Peyer's patch (tissue), 4 donors: Measurements from ENCODE around the gene TREML1. TPM values are rescaled to one million over a fixed set of nuclear protein-coding genes. Genes with fewer than 3 reads are reported as not detected.

ENCODE experiments used
- DNase-seq, 3 donors: peaks; one replicate each; pipeline ENCODE4 v3.0.0-alpha.2; 2017 to 2019
- H3K27ac ChIP-seq, 4 donors: fragments of 200-600 bp; sonication (generic); one replicate each; pipeline ENCODE4 v1.5.1; 2016 to 2019
- H3K27me3 ChIP-seq, 2 donors: fragments of 200-600 bp; sonication (generic); one replicate each; pipeline ENCODE4 v1.5.1; 2019
- H3K36me3 ChIP-seq, 3 donors: fragments of 200-600 bp; sonication (generic); one replicate each; pipeline ENCODE4 v1.5.1; 2016 to 2019
- H3K4me1 ChIP-seq, 4 donors: fragments of 200-600 bp; sonication (generic); one replicate each; pipeline ENCODE4 v1.5.1; 2016 to 2019
- H3K4me3 ChIP-seq, 4 donors: fragments of 200-600 bp; sonication (generic); 1 replicate in 3 of 4; 2 replicates in 1 of 4; pipeline ENCODE4 v1.5.1; 2016 to 2019; ENCODE audit warnings: mild to moderate bottlenecking in 1 of 4
- H3K9me3 ChIP-seq, 4 donors: fragments of 200-600 bp; sonication (generic); one replicate each; pipeline ENCODE4 v1.5.1; 2016 to 2019; ENCODE audit warnings: mild to moderate bottlenecking in 1 of 4
- POLR2A ChIP-seq, 2 donors: fragments of 450-650 bp; IDR thresholded peaks; one replicate each; pipeline ENCODE4 v1.5.1; 2017; ENCODE audit warnings: antibody characterized with exemption in 2 of 2, mild to moderate bottlenecking in 2 of 2, moderate library complexity in 2 of 2
- total RNA-seq, 4 donors: library from RNA; depleted of rRNA; stranded (reverse); fragments of >200 nt; gene quantifications; one replicate each; pipeline ENCODE4 v1.1.0, GENCODE V29; 2016
- TF ChIP-seq, protein P1 (sequence below), 6 experiments: fragments of 450-650 bp in 4 of 6; fragments of 200-600 bp in 2 of 6; sonication (generic) in 1 of 6; IDR thresholded peaks; one replicate each; pipeline ENCODE4 v1.5.1; 2017 to 2019; ENCODE audit warnings: antibody characterized with exemption in 6 of 6, mild to moderate bottlenecking in 3 of 6, moderate library complexity in 1 of 6

Gene TREML1
- total RNA-seq, 4 donors from 2014 or later, result not detected

DNA sequence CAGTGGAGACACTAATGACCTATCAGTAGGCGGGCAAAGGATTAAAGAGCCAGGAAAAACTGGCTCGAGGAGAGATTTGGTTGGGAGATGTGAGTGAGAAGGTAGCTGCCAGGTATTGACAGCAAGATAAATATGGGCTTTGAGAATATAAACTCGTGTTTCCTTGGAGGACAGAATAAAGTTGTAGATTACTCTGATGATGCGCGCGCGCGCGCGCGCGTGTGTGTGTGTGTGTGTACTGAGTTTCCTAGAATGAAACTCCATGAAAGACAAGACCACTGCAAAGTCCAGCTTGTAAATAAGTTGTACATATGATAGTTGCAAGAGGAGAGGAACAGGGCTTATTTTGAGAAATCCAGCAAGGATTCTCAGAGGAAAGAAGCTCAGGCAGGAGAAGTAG lies 22.0 kb upstream of the TREML1 start:
- TF ChIP-seq, protein P1, sequence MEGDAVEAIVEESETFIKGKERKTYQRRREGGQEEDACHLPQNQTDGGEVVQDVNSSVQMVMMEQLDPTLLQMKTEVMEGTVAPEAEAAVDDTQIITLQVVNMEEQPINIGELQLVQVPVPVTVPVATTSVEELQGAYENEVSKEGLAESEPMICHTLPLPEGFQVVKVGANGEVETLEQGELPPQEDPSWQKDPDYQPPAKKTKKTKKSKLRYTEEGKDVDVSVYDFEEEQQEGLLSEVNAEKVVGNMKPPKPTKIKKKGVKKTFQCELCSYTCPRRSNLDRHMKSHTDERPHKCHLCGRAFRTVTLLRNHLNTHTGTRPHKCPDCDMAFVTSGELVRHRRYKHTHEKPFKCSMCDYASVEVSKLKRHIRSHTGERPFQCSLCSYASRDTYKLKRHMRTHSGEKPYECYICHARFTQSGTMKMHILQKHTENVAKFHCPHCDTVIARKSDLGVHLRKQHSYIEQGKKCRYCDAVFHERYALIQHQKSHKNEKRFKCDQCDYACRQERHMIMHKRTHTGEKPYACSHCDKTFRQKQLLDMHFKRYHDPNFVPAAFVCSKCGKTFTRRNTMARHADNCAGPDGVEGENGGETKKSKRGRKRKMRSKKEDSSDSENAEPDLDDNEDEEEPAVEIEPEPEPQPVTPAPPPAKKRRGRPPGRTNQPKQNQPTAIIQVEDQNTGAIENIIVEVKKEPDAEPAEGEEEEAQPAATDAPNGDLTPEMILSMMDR (IDR thresholded peaks at IDR 0.05), result no peak
- TF ChIP-seq POLR2A (IDR thresholded peaks at IDR 0.05), result no peak
- no peaks in the 10 kb centered on the region for H3K36me3 ChIP-seq
- H3K4me1 ChIP-seq, result no peaks in the 10 kb centered on the region
- DNase-seq, result no peak
- H3K27me3 ChIP-seq, result no peaks in the 10 kb centered on the region
- no peak overlapping the region for H3K27ac ChIP-seq
- H3K4me3 ChIP-seq, result no peak overlapping the region
- no peaks in the 10 kb centered on the region for H3K9me3 ChIP-seq

DNA sequence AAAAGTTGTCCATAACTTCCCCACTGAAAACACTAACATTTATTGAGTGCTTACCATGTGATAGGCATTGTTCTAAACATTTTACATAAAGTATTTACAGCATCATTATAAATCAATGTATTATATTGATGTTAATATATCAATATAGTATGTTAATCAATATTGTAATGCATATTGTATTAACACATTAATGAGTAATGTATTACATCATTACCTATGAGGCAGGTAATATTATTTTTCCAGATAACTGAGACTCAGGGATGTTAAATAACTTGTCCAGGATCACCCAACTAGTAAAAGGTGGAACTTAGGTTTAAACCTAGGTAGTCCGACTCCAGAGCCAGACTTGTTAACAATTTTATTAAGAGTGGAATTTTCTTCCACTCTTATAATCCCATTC lies 20.9 kb upstream of the TREML1 start:
- H3K4me3 ChIP-seq, result no peak overlapping the region
- no peaks in the 10 kb centered on the region for H3K9me3 ChIP-seq
- H3K27ac ChIP-seq, result no peak overlapping the region
- TF ChIP-seq, protein P1 (IDR thresholded peaks at IDR 0.05), result no peak
- TF ChIP-seq POLR2A (IDR thresholded peaks at IDR 0.05), result no peak
- H3K36me3 ChIP-seq, result no peaks in the 10 kb centered on the region
- H3K4me1 ChIP-seq, result no peaks in the 10 kb centered on the region
- H3K27me3 ChIP-seq, result no peaks in the 10 kb centered on the region
- no peak for DNase-seq

DNA sequence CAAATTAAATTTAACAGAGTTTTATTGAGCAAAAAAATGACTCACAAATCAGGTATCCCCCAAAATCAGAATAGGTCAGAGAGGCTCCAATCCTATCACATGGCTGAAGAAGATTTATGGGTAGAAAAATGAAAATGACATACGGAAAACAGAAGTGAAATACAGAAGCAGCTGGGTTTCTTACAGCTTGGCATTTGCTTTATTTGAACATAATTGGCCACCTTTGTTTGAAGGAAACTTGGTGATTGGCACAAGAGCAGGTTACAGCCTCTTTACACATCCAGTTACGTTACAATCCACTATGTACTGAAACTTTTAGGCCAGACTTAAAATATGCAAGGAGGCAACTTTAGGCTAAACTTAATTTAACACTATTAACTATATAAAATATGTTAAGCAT lies 20.5 kb upstream of the TREML1 start:
- Histone ChIP-seq H3K4me3 (no peak overlapping the region), H3K36me3 (no peaks in the 10 kb centered on the region), H3K4me1 (no peaks in the 10 kb centered on the region), H3K27ac (no peak overlapping the region), H3K9me3 (no peaks in the 10 kb centered on the region), H3K27me3 (no peaks in the 10 kb centered on the region)
- no peak for TF ChIP-seq POLR2A (IDR thresholded peaks at IDR 0.05)
- TF ChIP-seq, protein P1 (IDR thresholded peaks at IDR 0.05), result no peak
- no peak for DNase-seq

DNA sequence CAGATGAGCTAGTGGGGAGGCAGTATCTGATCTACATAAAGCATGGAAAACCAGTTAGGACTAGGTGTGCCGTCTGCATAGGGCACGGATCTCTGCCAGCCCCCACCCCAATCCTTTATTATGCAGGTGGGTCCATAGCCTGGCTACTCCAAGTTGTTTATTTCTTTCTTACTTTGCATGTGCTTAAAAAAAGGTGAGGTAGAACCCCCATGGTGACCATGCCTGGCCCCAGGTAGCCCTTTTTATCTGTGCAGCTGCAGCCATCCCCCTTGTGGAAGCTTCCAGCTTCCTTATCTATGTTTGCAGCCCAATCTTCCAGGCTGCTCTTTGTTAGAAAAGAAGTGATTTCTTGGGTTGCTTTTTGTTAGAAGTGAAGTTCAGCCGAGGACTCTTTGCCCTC lies 17.8 kb upstream of the TREML1 start:
- Histone ChIP-seq H3K36me3 (no peaks in the 10 kb centered on the region), H3K4me1 (no peaks in the 10 kb centered on the region), H3K9me3 (no peaks in the 10 kb centered on the region), H3K27me3 (no peaks in the 10 kb centered on the region), H3K4me3 (no peak overlapping the region), H3K27ac (no peak overlapping the region)
- no peak for DNase-seq
- no peak for TF ChIP-seq POLR2A (IDR thresholded peaks at IDR 0.05)
- TF ChIP-seq, protein P1 (IDR thresholded peaks at IDR 0.05), result no peak

DNA sequence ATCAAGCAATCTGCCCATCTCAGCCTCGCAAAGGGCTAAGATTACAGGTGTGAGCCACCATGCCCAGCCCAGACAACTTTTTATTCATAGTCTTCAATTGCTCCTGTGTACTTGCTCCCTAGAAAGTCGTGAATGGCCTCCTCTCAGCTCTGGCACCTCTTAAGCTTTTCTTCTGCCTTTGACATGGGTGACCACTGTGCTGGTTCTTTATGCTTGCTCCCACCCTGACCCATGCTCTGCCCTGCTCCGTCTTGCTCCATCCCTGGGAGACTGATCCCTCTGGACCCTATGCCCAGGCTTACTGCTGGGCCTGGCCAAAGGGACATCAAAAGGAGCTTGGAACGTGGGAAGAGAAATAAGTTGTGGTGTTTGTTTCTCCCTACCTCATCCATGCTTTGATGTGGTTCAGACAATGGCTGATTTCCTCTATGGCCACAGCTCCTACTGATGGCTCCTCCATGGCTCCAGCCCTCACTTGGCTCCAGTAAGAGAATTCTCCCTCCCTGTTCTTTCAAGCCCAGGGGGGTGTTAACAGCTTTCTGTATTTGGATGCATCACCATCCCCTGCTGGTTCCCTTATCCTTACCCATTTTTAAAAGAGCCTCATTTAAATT lies 16.5 kb upstream of the TREML1 start:
- Histone ChIP-seq H3K36me3 (no peaks in the 10 kb centered on the region), H3K9me3 (no peaks in the 10 kb centered on the region), H3K27ac (no peak overlapping the region), H3K27me3 (no peaks in the 10 kb centered on the region), H3K4me1 (no peaks in the 10 kb centered on the region), H3K4me3 (no peak overlapping the region)
- TF ChIP-seq, protein P1 (IDR thresholded peaks at IDR 0.05), result no peak
- TF ChIP-seq POLR2A (IDR thresholded peaks at IDR 0.05), result no peak
- DNase-seq, result no peak
